HepG2 (cell line): ENCODE data around the gene MEIOB. TPM values are rescaled to one million over a fixed set of nuclear protein-coding genes. Genes with fewer than 3 reads are reported as not detected.

ENCODE experiments used
- ATAC-seq: fragments of 200-7000 bp; cut with Tn5 transposase; 3 replicates; pipeline ENCODE4 v1.9.1; 2020; ENCODE audit warnings: mild to moderate bottlenecking, moderate library complexity
- BruUV-seq: library from RNA; stranded (reverse); fragments of 400-500 nt; replicated peaks from 2 replicates; lab custom pipeline; 2021; lab: Mats Ljungman, UMichigan
- CTCF ChIA-PET: fragments of 300-600 bp; formaldehyde crosslinking; extraction: SDS; loops from one replicate; lab custom pipeline; 2021; ENCODE audit warnings: low total read pairs, inconsistent platforms, low intra/inter-chr PET ratio; lab: Yijun Ruan, JAX
- POLR2A ChIA-PET: fragments of 350-600 bp; sonication (Branson Sonifier 250); formaldehyde crosslinking; loops from one replicate; lab custom pipeline; 2020; ENCODE audit warnings: antibody characterized with exemption, inconsistent platforms; lab: Yijun Ruan, JAX
- DNase-seq: peaks from one replicate; pipeline ENCODE4 v3.0.0-alpha.2; 2015; ENCODE audit warnings: low spot score
- FAIRE-seq: peaks from 3 replicates; lab custom pipeline; 2011; peaks lifted over from hg19 to GRCh38; lab: Jason Lieb, UNC
- H2AFZ ChIP-seq: one replicate; pipeline ENCODE4 v1.6.1; 2011; ENCODE audit warnings: low read length, inconsistent platforms
- H3K27ac ChIP-seq: fragments of 300-600 bp; 3 replicates; pipeline ENCODE4 v1.8.0; 2011; ENCODE audit warnings: mixed run types, mild to moderate bottlenecking, mixed read lengths, low read length, inconsistent platforms; ENCODE audit not compliant: insufficient read depth; ENCODE audit errors: extremely low read length
- H3K27me3 ChIP-seq, 2 experiments: fragments of 200-600 bp in 1 of 2; 2 replicates in 1 of 2; 3 replicates in 1 of 2; pipeline versions ENCODE4 v1.6.0 to v1.8.0; 2011; ENCODE audit warnings: low read length in 2 of 2, mild to moderate bottlenecking in 2 of 2, moderate library complexity in 2 of 2, inconsistent platforms in 1 of 2; ENCODE audit not compliant: insufficient read depth in 2 of 2, control insufficient read depth in 1 of 2
- H3K36me3 ChIP-seq, 2 experiments: fragments of 200-600 bp in 1 of 2; replicated peaks in 1 of 2; 2 replicates in 1 of 2; 3 replicates in 1 of 2; pipeline versions ENCODE4 v1.5.1 to v1.8.0; 2011; ENCODE audit warnings: low read length in 2 of 2, inconsistent platforms in 1 of 2; ENCODE audit not compliant: insufficient read depth in 2 of 2, control insufficient read depth in 1 of 2
- H3K4me1 ChIP-seq: 2 replicates; pipeline ENCODE4 v1.5.1; 2012; ENCODE audit warnings: low read length, inconsistent platforms; ENCODE audit not compliant: insufficient read depth
- H3K4me2 ChIP-seq: 2 replicates; pipeline ENCODE4 v1.6.0; 2011; ENCODE audit warnings: low read depth, low read length, inconsistent platforms
- H3K4me3 ChIP-seq, 3 experiments: fragments of 200-600 bp in 1 of 3; sonication (generic), shearing (Covaris generic) in 1 of 3; replicated peaks in 1 of 3; 2 replicates each; pipeline ENCODE4 v1.5.1; 2011 to 2016; ENCODE audit warnings: low read length in 3 of 3, inconsistent platforms in 2 of 3, low read depth in 2 of 3, mild to moderate bottlenecking in 2 of 3, control low read depth in 1 of 3, mixed read lengths in 1 of 3; ENCODE audit not compliant: insufficient read depth in 1 of 3
- H3K79me2 ChIP-seq: one replicate; pipeline ENCODE4 v1.6.1; 2011; ENCODE audit warnings: low read length, inconsistent platforms; ENCODE audit not compliant: insufficient read depth
- H3K9ac ChIP-seq: 2 replicates; pipeline ENCODE4 v1.6.0; 2011; ENCODE audit warnings: mild to moderate bottlenecking, low read depth, low read length, inconsistent platforms; ENCODE audit not compliant: insufficient read depth
- H3K9me3 ChIP-seq: 2 replicates; pipeline ENCODE4 v1.5.1; 2012; ENCODE audit warnings: mild to moderate bottlenecking, low read length
- H4K20me1 ChIP-seq: 2 replicates; pipeline ENCODE4 v1.6.0; 2011; ENCODE audit warnings: inconsistent platforms, mild to moderate bottlenecking, low read length, moderate library complexity; ENCODE audit not compliant: insufficient read depth
- ATF1 ChIP-seq: IDR thresholded peaks from 2 replicates; pipeline ENCODE4 v1.6.1; 2016; ENCODE audit warnings: mild to moderate bottlenecking, control low read depth
- KLF11 ChIP-seq: IDR thresholded peaks from 2 replicates; pipeline ENCODE4 v1.6.1; 2016; ENCODE audit warnings: missing compliant biosample characterization
- MLLT10 ChIP-seq: sonication (generic); formaldehyde crosslinking; IDR thresholded peaks from 2 replicates; pipeline ENCODE4 v1.4.0; 2020; ENCODE audit warnings: missing genetic modification reagents
- POLR2AphosphoS2 ChIP-seq: IDR thresholded peaks from 2 replicates; pipeline ENCODE4 v1.6.1; 2011; ENCODE audit warnings: low read depth, low read length, improper control_type of control experiment
- SNAI1 ChIP-seq: sonication (generic); formaldehyde crosslinking; IDR thresholded peaks from 2 replicates; pipeline ENCODE4 v1.5.0; 2020; ENCODE audit warnings: mild to moderate bottlenecking, missing genetic modification reagents, borderline replicate concordance
- U2AF1 ChIP-seq: fragments of 200-400 bp; formaldehyde crosslinking; optimal IDR thresholded peaks from 2 replicates; pipeline ENCODE3; 2017; ENCODE audit warnings: mild to moderate bottlenecking, low read depth, low read length
- ZBTB38 ChIP-seq: sonication (generic); formaldehyde crosslinking; IDR thresholded peaks from 2 replicates; pipeline ENCODE4 v1.5.1; 2020; ENCODE audit warnings: mild to moderate bottlenecking, missing genetic modification reagents
- ZMYM3 ChIP-seq: sonication (generic); formaldehyde crosslinking; IDR thresholded peaks from 2 replicates; pipeline ENCODE4 v1.5.1; 2020; ENCODE audit warnings: mild to moderate bottlenecking, missing genetic modification reagents
- ZNF124 ChIP-seq: sonication (generic); formaldehyde crosslinking; IDR thresholded peaks from 2 replicates; pipeline ENCODE4 v1.4.0; 2020; ENCODE audit warnings: missing genetic modification reagents
- ZNF460 ChIP-seq: sonication (generic); formaldehyde crosslinking; IDR thresholded peaks from 2 replicates; pipeline ENCODE4 v1.5.1; 2020; ENCODE audit warnings: missing genetic modification reagents, mild to moderate bottlenecking, borderline replicate concordance
- WGBS: methylation state at CpG from one replicate; pipeline ENCODE4 v1.1.6; 2017; ENCODE audit warnings: low lambda C conversion rate; 5-methylcytosine and 5-hydroxymethylcytosine counted together
- in situ Hi-C: cut with HindIII; loops from 2 replicates; pipeline ENCODE4 v1.10.0; 2017; ENCODE audit warnings: low pct_unique_long_range_greater_than_20kb; ENCODE audit not compliant: extremely low pct_ligation_motif_present
- intact Hi-C: fragments of 100-400 bp; cut with micrococcal nuclease; formaldehyde crosslinking; loops from one replicate; pipeline ENCODE4 v1.10.0; 2022; ENCODE audit not compliant: unreplicated experiment
- polyA plus RNA-seq, 8 experiments: library from polyadenylated mRNA; depleted of rRNA in 3 of 8; stranded (reverse) in 7 of 8; unstranded in 1 of 8; fragments of >200 nt; fragmentation: Illumina TruSeq in 4 of 8; extraction: Trizol in 4 of 8; gene quantifications; 2 replicates each; pipeline versions ENCODE4 v1.2.1 to v1.2.3, GENCODE V29; 2011 to 2016; ENCODE audit warnings: low read depth in 4 of 8, missing spikeins in 1 of 8, mixed read lengths in 1 of 8; ENCODE audit not compliant: insufficient read depth in 1 of 8
- total RNA-seq, 5 experiments: library from RNA; depleted of rRNA; stranded (reverse); fragments of >200 nt; fragmentation: Illumina TruSeq; extraction: Trizol; gene quantifications; 2 replicates each; pipeline ENCODE4 v1.2.3, GENCODE V29; 2016; ENCODE audit warnings: low read depth in 1 of 5
- TF ChIP-seq, protein P1 (sequence below): sonication (generic); formaldehyde crosslinking; IDR thresholded peaks from 2 replicates; pipeline ENCODE4 v1.9.0; 2021; ENCODE audit warnings: mild to moderate bottlenecking, missing genetic modification reagents
- TF ChIP-seq, protein P2 (sequence below): IDR thresholded peaks from 2 replicates; pipeline ENCODE4 v1.6.1; 2016; ENCODE audit warnings: missing genetic modification reagents, missing compliant biosample characterization
- TF ChIP-seq, protein P3 (sequence below), 2 experiments: sonication (generic) in 1 of 2; formaldehyde crosslinking in 1 of 2; IDR thresholded peaks; 2 replicates each; pipeline versions ENCODE4 v1.4.0 to v1.6.1; 2018 to 2020; ENCODE audit warnings: missing genetic modification reagents in 2 of 2, borderline replicate concordance in 1 of 2, low read depth in 1 of 2, mild to moderate bottlenecking in 1 of 2, missing biosample characterization in 1 of 2
- TF ChIP-seq, protein P4 (sequence below): sonication (generic); formaldehyde crosslinking; IDR thresholded peaks from 2 replicates; pipeline ENCODE4 v1.5.0; 2020; ENCODE audit warnings: missing genetic modification reagents
- TF ChIP-seq, protein P5 (sequence below): sonication (generic); formaldehyde crosslinking; IDR thresholded peaks from 2 replicates; pipeline ENCODE4 v1.4.0; 2020; ENCODE audit warnings: mild to moderate bottlenecking, missing genetic modification reagents

The MEIOB gene
- total and polyA plus RNA-seq, 2 of the 13 experiments (the other 11 are each of a cell fraction or from before 2014, with no cell fraction given): 0.17 TPM; not detected in 1

DNA sequence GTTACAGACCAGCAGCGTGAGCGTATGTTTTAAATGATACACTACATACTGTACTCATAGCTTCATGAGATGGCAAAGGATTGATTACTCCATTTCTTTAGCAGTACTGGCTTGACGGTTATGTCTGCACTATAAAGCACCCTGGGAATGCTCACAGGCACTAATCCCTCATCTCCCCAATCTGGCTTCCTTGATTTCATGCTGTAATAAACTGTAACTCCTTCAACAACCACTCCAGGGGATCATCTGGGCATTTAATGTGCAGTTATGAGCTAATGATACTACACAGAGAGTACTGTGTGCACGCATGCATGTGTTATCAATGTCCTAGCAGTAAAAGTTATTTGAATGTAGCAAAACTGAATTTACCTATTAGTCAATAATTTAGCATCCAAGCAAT lies 20.2 kb downstream of the MEIOB start:
- peaks cover 9% of the 10 kb centered on the region for H3K4me1 ChIP-seq
- peaks cover 1 to 3% of the 10 kb centered on the region in 2 experiments; a peak in 2 of 5 replicates for H3K27me3 ChIP-seq
- intact Hi-C loops: no loop called here
- no peak overlapping the region for H3K9ac ChIP-seq
- 64% methylated on average over 4 of the region's 4 CpGs for WGBS
- no peaks in the 10 kb centered on the region for H3K36me3 ChIP-seq
- no peak overlapping the region for H3K4me3 ChIP-seq
- no peak overlapping the region for H3K27ac ChIP-seq
- no TSS peak for BruUV-seq
- no peak overlapping the region for H2AFZ ChIP-seq
- no peaks in the 10 kb centered on the region for H4K20me1 ChIP-seq
- no peak for DNase-seq
- in situ Hi-C loops: no loop called here
- ATAC-seq: no peak
- no peaks in the 10 kb centered on the region for H3K79me2 ChIP-seq
- FAIRE-seq: no peak
- ChIA-PET POLR2A (no interaction called here), CTCF (no interaction called here)
- TF ChIP-seq, protein P1, sequence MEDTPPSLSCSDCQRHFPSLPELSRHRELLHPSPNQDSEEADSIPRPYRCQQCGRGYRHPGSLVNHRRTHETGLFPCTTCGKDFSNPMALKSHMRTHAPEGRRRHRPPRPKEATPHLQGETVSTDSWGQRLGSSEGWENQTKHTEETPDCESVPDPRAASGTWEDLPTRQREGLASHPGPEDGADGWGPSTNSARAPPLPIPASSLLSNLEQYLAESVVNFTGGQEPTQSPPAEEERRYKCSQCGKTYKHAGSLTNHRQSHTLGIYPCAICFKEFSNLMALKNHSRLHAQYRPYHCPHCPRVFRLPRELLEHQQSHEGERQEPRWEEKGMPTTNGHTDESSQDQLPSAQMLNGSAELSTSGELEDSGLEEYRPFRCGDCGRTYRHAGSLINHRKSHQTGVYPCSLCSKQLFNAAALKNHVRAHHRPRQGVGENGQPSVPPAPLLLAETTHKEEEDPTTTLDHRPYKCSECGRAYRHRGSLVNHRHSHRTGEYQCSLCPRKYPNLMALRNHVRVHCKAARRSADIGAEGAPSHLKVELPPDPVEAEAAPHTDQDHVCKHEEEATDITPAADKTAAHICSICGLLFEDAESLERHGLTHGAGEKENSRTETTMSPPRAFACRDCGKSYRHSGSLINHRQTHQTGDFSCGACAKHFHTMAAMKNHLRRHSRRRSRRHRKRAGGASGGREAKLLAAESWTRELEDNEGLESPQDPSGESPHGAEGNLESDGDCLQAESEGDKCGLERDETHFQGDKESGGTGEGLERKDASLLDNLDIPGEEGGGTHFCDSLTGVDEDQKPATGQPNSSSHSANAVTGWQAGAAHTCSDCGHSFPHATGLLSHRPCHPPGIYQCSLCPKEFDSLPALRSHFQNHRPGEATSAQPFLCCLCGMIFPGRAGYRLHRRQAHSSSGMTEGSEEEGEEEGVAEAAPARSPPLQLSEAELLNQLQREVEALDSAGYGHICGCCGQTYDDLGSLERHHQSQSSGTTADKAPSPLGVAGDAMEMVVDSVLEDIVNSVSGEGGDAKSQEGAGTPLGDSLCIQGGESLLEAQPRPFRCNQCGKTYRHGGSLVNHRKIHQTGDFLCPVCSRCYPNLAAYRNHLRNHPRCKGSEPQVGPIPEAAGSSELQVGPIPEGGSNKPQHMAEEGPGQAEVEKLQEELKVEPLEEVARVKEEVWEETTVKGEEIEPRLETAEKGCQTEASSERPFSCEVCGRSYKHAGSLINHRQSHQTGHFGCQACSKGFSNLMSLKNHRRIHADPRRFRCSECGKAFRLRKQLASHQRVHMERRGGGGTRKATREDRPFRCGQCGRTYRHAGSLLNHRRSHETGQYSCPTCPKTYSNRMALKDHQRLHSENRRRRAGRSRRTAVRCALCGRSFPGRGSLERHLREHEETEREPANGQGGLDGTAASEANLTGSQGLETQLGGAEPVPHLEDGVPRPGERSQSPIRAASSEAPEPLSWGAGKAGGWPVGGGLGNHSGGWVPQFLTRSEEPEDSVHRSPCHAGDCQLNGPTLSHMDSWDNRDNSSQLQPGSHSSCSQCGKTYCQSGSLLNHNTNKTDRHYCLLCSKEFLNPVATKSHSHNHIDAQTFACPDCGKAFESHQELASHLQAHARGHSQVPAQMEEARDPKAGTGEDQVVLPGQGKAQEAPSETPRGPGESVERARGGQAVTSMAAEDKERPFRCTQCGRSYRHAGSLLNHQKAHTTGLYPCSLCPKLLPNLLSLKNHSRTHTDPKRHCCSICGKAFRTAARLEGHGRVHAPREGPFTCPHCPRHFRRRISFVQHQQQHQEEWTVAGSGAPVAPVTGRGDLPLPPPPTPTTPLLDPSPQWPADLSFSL (CRISPR knock-in tag): no peak
- no peak for TF ChIP-seq ZNF124
- TF ChIP-seq U2AF1: no peak
- TF ChIP-seq, protein P2, sequence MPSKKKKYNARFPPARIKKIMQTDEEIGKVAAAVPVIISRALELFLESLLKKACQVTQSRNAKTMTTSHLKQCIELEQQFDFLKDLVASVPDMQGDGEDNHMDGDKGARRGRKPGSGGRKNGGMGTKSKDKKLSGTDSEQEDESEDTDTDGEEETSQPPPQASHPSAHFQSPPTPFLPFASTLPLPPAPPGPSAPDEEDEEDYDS (CRISPR knock-in tag): no peak
- TF ChIP-seq KLF11 (CRISPR knock-in tag): no peak
- TF ChIP-seq, protein P3, sequence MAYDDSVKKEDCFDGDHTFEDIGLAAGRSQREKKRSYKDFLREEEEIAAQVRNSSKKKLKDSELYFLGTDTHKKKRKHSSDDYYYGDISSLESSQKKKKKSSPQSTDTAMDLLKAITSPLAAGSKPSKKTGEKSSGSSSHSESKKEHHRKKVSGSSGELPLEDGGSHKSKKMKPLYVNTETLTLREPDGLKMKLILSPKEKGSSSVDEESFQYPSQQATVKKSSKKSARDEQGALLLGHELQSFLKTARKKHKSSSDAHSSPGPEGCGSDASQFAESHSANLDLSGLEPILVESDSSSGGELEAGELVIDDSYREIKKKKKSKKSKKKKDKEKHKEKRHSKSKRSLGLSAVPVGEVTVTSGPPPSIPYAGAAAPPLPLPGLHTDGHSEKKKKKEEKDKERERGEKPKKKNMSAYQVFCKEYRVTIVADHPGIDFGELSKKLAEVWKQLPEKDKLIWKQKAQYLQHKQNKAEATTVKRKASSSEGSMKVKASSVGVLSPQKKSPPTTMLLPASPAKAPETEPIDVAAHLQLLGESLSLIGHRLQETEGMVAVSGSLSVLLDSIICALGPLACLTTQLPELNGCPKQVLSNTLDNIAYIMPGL (CRISPR knock-in tag; IDR thresholded peaks at IDR 0.05; ENCODE audit: borderline replicate concordance in 1 of 2, low read depth in 1 of 2): no peak
- TF ChIP-seq ZMYM3 (CRISPR knock-in tag): no peak
- TF ChIP-seq, protein P4, sequence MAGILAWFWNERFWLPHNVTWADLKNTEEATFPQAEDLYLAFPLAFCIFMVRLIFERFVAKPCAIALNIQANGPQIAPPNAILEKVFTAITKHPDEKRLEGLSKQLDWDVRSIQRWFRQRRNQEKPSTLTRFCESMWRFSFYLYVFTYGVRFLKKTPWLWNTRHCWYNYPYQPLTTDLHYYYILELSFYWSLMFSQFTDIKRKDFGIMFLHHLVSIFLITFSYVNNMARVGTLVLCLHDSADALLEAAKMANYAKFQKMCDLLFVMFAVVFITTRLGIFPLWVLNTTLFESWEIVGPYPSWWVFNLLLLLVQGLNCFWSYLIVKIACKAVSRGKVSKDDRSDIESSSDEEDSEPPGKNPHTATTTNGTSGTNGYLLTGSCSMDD (CRISPR knock-in tag): no peak
- no peak for TF ChIP-seq MLLT10 (CRISPR knock-in tag)
- no peak for TF ChIP-seq ATF1 (CRISPR knock-in tag)
- TF ChIP-seq SNAI1 (CRISPR knock-in tag): no peak
- no peak for TF ChIP-seq ZBTB38 (CRISPR knock-in tag)
- TF ChIP-seq POLR2AphosphoS2: no peak
- TF ChIP-seq, protein P5, sequence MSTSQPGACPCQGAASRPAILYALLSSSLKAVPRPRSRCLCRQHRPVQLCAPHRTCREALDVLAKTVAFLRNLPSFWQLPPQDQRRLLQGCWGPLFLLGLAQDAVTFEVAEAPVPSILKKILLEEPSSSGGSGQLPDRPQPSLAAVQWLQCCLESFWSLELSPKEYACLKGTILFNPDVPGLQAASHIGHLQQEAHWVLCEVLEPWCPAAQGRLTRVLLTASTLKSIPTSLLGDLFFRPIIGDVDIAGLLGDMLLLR: no peak
- TF ChIP-seq ZNF460 (CRISPR knock-in tag): no peak
- no peaks in the 10 kb centered on the region for H3K9me3 ChIP-seq
- H3K4me2 ChIP-seq: no peak overlapping the region
